Muscle of leg (tissue), 11 donors: ENCODE measurements around the gene MAP3K19. TPM values are rescaled to one million over a fixed set of nuclear protein-coding genes. Genes with fewer than 3 reads are reported as not detected.
"Not testable (repeated sequence)": the region's sequence is repeated elsewhere in the genome, so short reads cannot be mapped to it uniquely, and the experiment has no call there.

Experiments used
- DNase-seq: peaks from one replicate; pipeline ENCODE4 v3.0.0; 2013
- H3K27ac ChIP-seq: one replicate; pipeline ENCODE4 v1.5.1; 2013; ENCODE audit warnings: mild to moderate bottlenecking, low read length, control low read depth
- H3K27me3 ChIP-seq: one replicate; pipeline ENCODE4 v1.6.1; 2013; ENCODE audit warnings: low read length; ENCODE audit not compliant: control insufficient read depth, insufficient read depth
- H3K36me3 ChIP-seq: one replicate; pipeline ENCODE4 v1.6.1; 2013; ENCODE audit warnings: low read length; ENCODE audit not compliant: control insufficient read depth, insufficient read depth
- H3K4me1 ChIP-seq: one replicate; pipeline ENCODE4 v1.6.1; 2013; ENCODE audit warnings: low read length; ENCODE audit not compliant: control insufficient read depth, insufficient read depth
- H3K4me3 ChIP-seq: one replicate; pipeline ENCODE4 v1.5.1; 2013; ENCODE audit warnings: low read length, control low read depth
- H3K9me3 ChIP-seq: replicated peaks from 2 replicates; pipeline ENCODE4 v1.6.1; 2013; ENCODE audit warnings: low read depth, low read length; ENCODE audit not compliant: control insufficient read depth
- WGBS: methylation state at CpG from one replicate; pipeline ENCODE4 v1.1.5; 2013; ENCODE audit warnings: missing lambda C conversion rate; ENCODE audit not compliant: insufficient coverage; 5-methylcytosine and 5-hydroxymethylcytosine counted together
- polyA plus RNA-seq, 8 donors: library from polyadenylated mRNA; unstranded; fragments of 120-200 nt; gene quantifications; one replicate each; pipeline versions ENCODE4 v1.2.1 to v1.2.3, GENCODE V29; 2013; ENCODE audit warnings: inconsistent platforms in 1 of 8, low replicate concordance in 1 of 8; ENCODE audit not compliant: insufficient read length in 8 of 8, insufficient read depth in 1 of 8
- total RNA-seq: library from RNA; stranded (reverse); fragments of 120-200 nt; gene quantifications from one replicate; pipeline ENCODE4 v1.2.4, GENCODE V29; 2013

The MAP3K19 gene
- total and polyA plus RNA-seq, 9 donors: 0.12 to 0.13 TPM; not detected in 7

GRCh38 chr2:135052042-135052876 is 5.0 kb upstream of the MAP3K19 start, which contains the start of gene RAB3GAP1:
Gene RAB3GAP1, plus strand, starts transcription at chr2:135052292. Its CDS starts 16 bp downstream, at chr2:135052308.
- no peaks in the 10 kb centered on the region for H3K27me3 ChIP-seq
- H3K9me3 ChIP-seq: no peaks in the 10 kb centered on the region
- no peaks in the 10 kb centered on the region for H3K36me3 ChIP-seq
- peak within 1 kb of the TSS; percentile 90 for H3K4me3 ChIP-seq
- H3K4me1 ChIP-seq: peaks cover 6% of the 10 kb centered on the region
- peak within 1 kb of the TSS; percentile 97 for H3K27ac ChIP-seq
- peak; percentile 93 for DNase-seq
- WGBS: under 1% methylated on average over 35 of the region's 45 CpGs

- DNase-seq: no peak
- H3K4me3 ChIP-seq: no peak overlapping the region
- WGBS: 76% methylated on average over 2 of the region's 6 CpGs
Measured at GRCh38 chr2:135050684-135051083, 3.4 kb upstream of the MAP3K19 start.

DNA sequence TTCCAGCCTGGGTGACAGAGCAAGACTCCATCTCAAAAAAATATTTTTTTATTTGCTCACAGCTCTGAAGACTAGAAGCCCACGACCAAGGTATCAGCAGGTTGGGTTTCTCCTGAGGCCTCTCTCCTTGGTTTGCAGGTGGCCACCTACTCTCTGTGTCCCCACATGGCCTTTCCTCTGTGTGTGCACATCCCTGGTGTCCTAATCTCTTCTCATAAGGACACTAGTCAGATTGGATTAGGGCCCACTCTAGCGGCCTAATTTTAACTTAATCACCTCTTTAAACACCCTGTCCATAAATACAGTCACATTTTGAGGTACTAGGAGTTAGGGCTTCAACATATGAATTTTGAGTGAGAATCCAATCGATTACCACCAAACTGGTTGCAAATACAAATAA is 2.9 kb upstream of the MAP3K19 start:
- Histone ChIP-seq H3K27ac (no peak overlapping the region), H3K4me1 (peaks cover 6% of the 10 kb centered on the region), H3K27me3 (no peaks in the 10 kb centered on the region), H3K4me3 (no peak overlapping the region), H3K36me3 (no peaks in the 10 kb centered on the region), H3K9me3 (no peaks in the 10 kb centered on the region)
- DNase-seq: no peak
- WGBS: 91% methylated on average over 1 of the region's 3 CpGs

More at GRCh38 chr2:135050684-135051083, 3.4 kb upstream of the MAP3K19 start:
- H3K27me3 ChIP-seq: no peaks in the 10 kb centered on the region
- no peaks in the 10 kb centered on the region for H3K36me3 ChIP-seq
- peaks cover 6% of the 10 kb centered on the region for H3K4me1 ChIP-seq
- no peak overlapping the region for H3K27ac ChIP-seq
- H3K9me3 ChIP-seq: no peaks in the 10 kb centered on the region

DNA sequence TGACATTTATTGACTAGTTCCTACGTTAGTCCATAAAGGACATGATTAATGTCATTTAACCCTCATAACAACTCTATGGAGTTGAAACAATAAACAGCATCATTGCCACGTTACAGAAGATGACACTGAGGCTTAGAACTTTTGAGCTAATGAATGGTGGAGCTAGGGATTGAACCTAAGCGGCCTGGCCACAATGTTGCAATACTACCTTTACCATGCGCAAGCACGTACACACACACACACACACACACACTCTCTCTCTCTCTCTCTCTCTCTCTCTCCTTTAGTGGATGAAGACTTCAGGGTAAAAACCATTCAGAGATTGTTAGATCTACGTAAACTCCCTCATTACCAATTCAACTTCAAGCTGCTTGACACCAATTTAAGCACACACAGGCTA is 875 bp upstream of the MAP3K19 start:
- Histone ChIP-seq H3K27ac (no peak overlapping the region), H3K4me1 (peaks cover 3% of the 10 kb centered on the region), H3K4me3 (no peak overlapping the region), H3K27me3 (no peaks in the 10 kb centered on the region), H3K9me3 (no peaks in the 10 kb centered on the region), H3K36me3 (no peaks in the 10 kb centered on the region)
- WGBS: 86% methylated on average over 1 of the region's 6 CpGs
- DNase-seq: no peak

DNA sequence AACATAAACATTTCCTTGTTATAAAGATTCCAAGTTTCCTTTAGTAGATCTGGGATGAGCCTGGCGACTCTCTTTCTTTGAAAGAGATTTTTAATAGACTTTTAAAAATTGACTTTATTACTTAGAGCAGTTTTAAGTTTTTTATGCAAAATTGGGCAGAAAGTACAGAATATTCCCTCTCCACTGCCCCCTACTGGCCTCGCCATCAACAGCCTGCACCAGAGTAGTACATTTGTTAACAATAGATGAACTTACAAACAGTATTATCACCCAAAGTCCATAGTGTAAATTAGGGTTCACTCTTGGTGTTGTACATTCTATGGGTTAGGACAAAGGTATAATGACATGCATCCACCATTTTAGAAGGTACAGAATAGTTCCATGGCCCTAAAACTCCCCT is 3.9 kb downstream of the MAP3K19 start:
- H3K4me3 ChIP-seq: no peak overlapping the region
- no peaks in the 10 kb centered on the region for H3K27me3 ChIP-seq
- H3K36me3 ChIP-seq: no peaks in the 10 kb centered on the region
- H3K9me3 ChIP-seq: no peaks in the 10 kb centered on the region
- H3K27ac ChIP-seq: no peak overlapping the region
- no peaks in the 10 kb centered on the region for H3K4me1 ChIP-seq
- no CpG with 5 or more reads among the region's 2 CpGs for WGBS
- no peak for DNase-seq

DNA sequence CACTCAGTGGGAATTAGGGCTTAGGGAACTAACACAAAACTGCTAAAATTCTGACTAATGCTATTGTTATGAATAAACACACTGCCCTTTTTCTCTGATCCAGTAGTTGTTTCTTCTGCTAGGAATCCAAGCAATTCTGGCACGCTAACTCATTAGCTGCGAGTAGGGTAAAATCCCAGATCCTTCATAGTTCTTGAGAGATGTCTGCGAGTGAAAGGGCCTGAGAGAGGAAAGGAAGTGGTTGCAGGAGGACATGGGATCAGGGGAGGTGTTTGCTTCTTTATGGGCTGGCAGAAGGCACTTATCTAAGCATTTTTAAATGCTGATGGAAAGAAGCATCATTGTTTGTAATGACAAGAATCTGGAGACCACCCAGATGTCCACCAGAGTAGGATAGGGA is 9.4 kb downstream of the MAP3K19 start:
- H3K27ac ChIP-seq: no peak overlapping the region
- no peak for DNase-seq
- 67% methylated on average over 1 of the region's 3 CpGs for WGBS
- no peaks in the 10 kb centered on the region for H3K36me3 ChIP-seq
- no peaks in the 10 kb centered on the region for H3K4me1 ChIP-seq
- no peaks in the 10 kb centered on the region for H3K27me3 ChIP-seq
- H3K9me3 ChIP-seq: no peaks in the 10 kb centered on the region
- no peak overlapping the region for H3K4me3 ChIP-seq

DNA sequence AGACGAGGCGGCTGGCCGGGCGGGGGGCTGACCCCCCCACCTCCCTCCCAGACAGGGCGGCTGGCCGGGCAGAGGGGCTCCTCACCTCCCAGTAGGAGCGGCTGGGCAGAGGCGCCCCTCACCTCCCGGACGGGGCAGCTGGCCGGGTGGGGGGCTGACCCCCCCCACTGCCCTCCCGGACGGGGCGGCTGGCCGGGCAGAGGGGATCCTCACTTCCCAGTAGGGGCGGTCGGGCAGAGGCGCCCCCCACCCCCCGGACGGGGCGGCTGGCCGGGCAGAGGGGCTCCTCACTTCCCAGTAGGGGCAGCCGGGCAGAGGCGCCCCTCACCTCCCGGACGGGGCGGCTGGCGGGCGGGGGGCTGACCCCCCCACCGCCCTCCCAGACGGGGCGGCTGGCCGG is 14.0 kb downstream of the MAP3K19 start:
- H3K27ac ChIP-seq, H3K4me1 ChIP-seq, H3K36me3 ChIP-seq, DNase-seq, H3K4me3 ChIP-seq, H3K27me3 ChIP-seq, H3K9me3 ChIP-seq: not testable (repeated sequence)
- WGBS: no CpG with 5 or more reads among the region's 33 CpGs

DNA sequence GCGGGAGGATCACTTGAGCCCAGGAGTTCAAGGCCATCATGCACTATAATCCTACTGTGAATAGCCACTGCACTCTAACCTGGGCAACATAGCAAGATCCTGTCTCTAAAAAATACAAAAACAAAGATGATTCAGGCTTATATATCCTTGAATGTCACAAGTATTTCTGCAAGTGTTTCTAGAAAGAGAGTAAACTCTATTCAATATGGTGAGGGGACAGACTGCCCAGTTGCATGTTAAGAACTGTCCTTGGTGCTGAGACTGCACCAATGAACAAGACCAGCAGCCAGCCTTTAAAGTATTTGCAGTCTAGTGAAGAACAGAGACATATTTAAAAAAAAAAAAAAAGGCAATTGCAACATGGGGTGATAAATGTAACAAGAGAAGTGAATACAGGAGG is 16.4 kb downstream of the MAP3K19 start:
- H3K27me3 ChIP-seq: no peaks in the 10 kb centered on the region
- 100% methylated on average over 1 of the region's 1 CpG for WGBS
- no peaks in the 10 kb centered on the region for H3K4me1 ChIP-seq
- no peak overlapping the region for H3K4me3 ChIP-seq
- no peaks in the 10 kb centered on the region for H3K36me3 ChIP-seq
- H3K27ac ChIP-seq: no peak overlapping the region
- no peaks in the 10 kb centered on the region for H3K9me3 ChIP-seq
- DNase-seq: peak; percentile 62

DNA sequence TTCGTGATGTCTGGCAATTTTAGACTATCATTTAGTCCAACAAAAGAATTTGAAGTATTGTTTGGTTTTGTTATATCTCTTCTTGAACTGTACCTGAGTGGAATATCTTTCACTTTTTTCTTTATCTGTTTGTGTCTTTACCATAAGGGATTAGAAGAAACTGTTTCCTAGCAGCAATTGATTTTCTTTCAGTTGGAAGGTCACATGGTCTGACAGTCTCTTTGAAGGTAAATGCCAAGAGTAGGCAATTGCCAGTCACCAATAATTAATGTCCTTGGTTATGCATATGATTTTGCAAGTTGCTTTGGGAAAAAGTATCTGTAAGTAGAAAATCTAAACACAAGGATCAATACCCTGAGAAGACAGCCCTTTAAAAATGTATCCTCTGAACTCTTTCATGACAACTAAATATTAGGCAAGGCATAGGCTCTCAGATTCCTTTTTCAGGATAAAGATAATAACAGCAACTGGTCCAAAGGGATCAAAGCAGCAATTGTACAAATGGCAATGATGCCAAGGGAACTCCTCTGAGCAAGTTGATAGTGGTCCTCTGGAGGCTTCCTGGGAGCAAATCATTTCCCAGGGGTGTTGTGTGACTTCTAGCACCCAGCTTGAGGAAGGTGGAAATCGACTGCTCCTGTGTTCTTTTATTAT is 17.6 kb downstream of the MAP3K19 start:
- H3K27me3 ChIP-seq: no peaks in the 10 kb centered on the region
- WGBS: no CpG with 5 or more reads among the region's 2 CpGs
- no peaks in the 10 kb centered on the region for H3K36me3 ChIP-seq
- no peak for DNase-seq
- H3K27ac ChIP-seq: no peak overlapping the region
- H3K4me3 ChIP-seq: no peak overlapping the region
- no peaks in the 10 kb centered on the region for H3K4me1 ChIP-seq
- H3K9me3 ChIP-seq: no peaks in the 10 kb centered on the region

DNA sequence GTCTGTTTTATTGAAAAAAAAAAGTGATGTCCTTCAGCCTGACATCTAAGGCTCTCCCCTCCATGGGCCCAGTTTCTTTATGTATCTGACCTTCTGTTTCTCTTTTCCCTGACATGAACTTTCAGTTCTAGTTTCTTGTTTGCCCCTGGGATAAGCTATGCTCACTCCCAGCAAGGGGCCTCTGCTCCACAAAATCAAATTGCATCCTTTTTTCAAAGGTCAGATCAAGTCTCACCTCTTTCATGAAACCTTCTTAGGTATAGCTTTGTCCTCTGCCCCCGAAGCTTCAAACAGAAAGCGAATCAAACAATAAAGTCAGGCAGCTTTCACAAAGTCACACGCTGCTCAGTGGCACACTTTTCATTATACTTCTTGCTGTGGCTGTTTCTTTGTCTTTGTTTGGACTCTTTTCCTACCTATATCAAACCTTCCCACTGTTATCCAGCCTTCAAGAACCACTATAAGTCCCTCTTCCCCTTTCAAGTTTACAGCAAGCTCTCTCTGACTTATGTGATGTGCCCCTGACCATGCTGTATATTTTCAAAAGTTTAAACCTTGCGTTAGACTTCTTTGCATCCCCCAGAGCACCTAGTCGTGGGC is 23.3 kb downstream of the MAP3K19 start:
- H3K36me3 ChIP-seq: no peaks in the 10 kb centered on the region
- no peaks in the 10 kb centered on the region for H3K9me3 ChIP-seq
- WGBS: 100% methylated on average over 3 of the region's 5 CpGs
- no peaks in the 10 kb centered on the region for H3K4me1 ChIP-seq
- no peak for DNase-seq
- no peaks in the 10 kb centered on the region for H3K27me3 ChIP-seq
- no peak overlapping the region for H3K27ac ChIP-seq
- H3K4me3 ChIP-seq: no peak overlapping the region
